Measurements from ENCODE around the gene ATP11A. TPM values are rescaled to one million over a fixed set of nuclear protein-coding genes. Genes with fewer than 3 reads are reported as not detected.

The ATP11A gene
- total RNA-seq, 1 experiment from 2014 or later: 65.3 TPM

GRCh38 chr13:112756081-112756480 is 66.2 kb downstream of the ATP11A start:
- H3K4me1 Mint-ChIP-seq: peaks cover 22 to 31% of the 10 kb centered on the region in 2 experiments
- Histone ChIP-seq H3T11ph (ENCODE audit: low read length) (no peak overlapping the region), H3K14ac (ENCODE audit: insufficient read depth, low read length) (no peak overlapping the region), H3K27ac (ENCODE audit: insufficient read length, low read depth, low read length) (no peak overlapping the region), H2BK12ac (ENCODE audit: insufficient read length, low read depth, low read length) (no peak overlapping the region), H3K79me1 (ENCODE audit: insufficient read depth, low read depth, low read length, poor library complexity, severe bottlenecking) (peaks cover 3% of the 10 kb centered on the region), H4K8ac (replicated peaks; ENCODE audit: insufficient read length, low read depth, low read length) (no peak overlapping the region), H3K23me2 (ENCODE audit: insufficient read length, low read depth, low read length, poor library complexity, severe bottlenecking) (peaks cover 3% of the 10 kb centered on the region), H2BK20ac (ENCODE audit: low read depth, low read length, poor library complexity, severe bottlenecking) (no peak overlapping the region), H2BK120ac (ENCODE audit: low read depth, low read length, poor library complexity, severe bottlenecking) (no peak overlapping the region), H4K5ac (ENCODE audit: insufficient read length, low read depth, low read length) (no peak overlapping the region), H2AK5ac (ENCODE audit: insufficient read length, low read length) (no peak overlapping the region), H3K18ac (ENCODE audit: insufficient read length, low read depth, low read length) (peak overlapping the region; percentile 51), H2BK15ac (ENCODE audit: low read depth, low read length) (no peak overlapping the region), H3K79me2 (ENCODE audit: insufficient read depth, low read length) (no peaks in the 10 kb centered on the region; the same call in 1 of the 2 replicates), H3K23ac (ENCODE audit: insufficient read length, low read depth, low read length) (no peak overlapping the region), H3K4me2 (ENCODE audit: insufficient read depth, insufficient read length, low read length) (no peak overlapping the region), H3K9ac (ENCODE audit: extremely low read depth, insufficient read length, low read length) (no peak overlapping the region), H3K4me1 (ENCODE audit: insufficient read depth, low read length) (no peaks in the 10 kb centered on the region), H2AFZ (ENCODE audit: low read length) (no peak overlapping the region), H3K56ac (ENCODE audit: insufficient read length, low read depth, low read length) (no peak overlapping the region), H3K9me3 (ENCODE audit: control insufficient read depth, low read depth, low read length) (no peaks in the 10 kb centered on the region), H2BK5ac (ENCODE audit: insufficient read length, low read length) (no peak overlapping the region), H3K27me3 (ENCODE audit: insufficient read depth, low read length) (no peaks in the 10 kb centered on the region), H3K4ac (ENCODE audit: low read depth, low read length) (no peak overlapping the region), H4K20me1 (ENCODE audit: control insufficient read depth, insufficient read depth, insufficient read length) (no peaks in the 10 kb centered on the region), H4K91ac (ENCODE audit: insufficient read length, low read depth, low read length) (no peak overlapping the region)
- no peaks in the 10 kb centered on the region for H3K27me3 Mint-ChIP-seq (ENCODE audit: low read depth)
- H3K4me3 Mint-ChIP-seq: no peak overlapping the region; a peak in 1 of 5 replicates
- WGBS (ENCODE audit: extremely low coverage, insufficient read length, low lambda C conversion rate): no CpG with 5 or more reads among the region's 7 CpGs
- H3K9me3 Mint-ChIP-seq: no peaks in the 10 kb centered on the region
- no peak for TF ChIP-seq CTCF (conservative IDR thresholded peaks at IDR 0.05)
- DNase-seq: no peak
- H3K27ac Mint-ChIP-seq: peak overlapping the region in 2 of 3 experiments; percentile 23 to 47; a peak in 2 of 7 replicates
- H3K36me3 Mint-ChIP-seq (ENCODE audit: insufficient read depth in 1 of 3, low read depth in 3 of 3): peaks cover 2 to 5% (median 4%) of the 10 kb centered on the region in 3 experiments; a peak in 4 of 7 replicates

Measured in H9 (cell line).